ENCODE data around the gene DEPDC1. TPM values are rescaled to one million over a fixed set of nuclear protein-coding genes. Genes with fewer than 3 reads are reported as not detected.
A peak's percentile ranks its signal among the peaks of the same experiment; 100 is the strongest.

The DEPDC1 gene, protein sequence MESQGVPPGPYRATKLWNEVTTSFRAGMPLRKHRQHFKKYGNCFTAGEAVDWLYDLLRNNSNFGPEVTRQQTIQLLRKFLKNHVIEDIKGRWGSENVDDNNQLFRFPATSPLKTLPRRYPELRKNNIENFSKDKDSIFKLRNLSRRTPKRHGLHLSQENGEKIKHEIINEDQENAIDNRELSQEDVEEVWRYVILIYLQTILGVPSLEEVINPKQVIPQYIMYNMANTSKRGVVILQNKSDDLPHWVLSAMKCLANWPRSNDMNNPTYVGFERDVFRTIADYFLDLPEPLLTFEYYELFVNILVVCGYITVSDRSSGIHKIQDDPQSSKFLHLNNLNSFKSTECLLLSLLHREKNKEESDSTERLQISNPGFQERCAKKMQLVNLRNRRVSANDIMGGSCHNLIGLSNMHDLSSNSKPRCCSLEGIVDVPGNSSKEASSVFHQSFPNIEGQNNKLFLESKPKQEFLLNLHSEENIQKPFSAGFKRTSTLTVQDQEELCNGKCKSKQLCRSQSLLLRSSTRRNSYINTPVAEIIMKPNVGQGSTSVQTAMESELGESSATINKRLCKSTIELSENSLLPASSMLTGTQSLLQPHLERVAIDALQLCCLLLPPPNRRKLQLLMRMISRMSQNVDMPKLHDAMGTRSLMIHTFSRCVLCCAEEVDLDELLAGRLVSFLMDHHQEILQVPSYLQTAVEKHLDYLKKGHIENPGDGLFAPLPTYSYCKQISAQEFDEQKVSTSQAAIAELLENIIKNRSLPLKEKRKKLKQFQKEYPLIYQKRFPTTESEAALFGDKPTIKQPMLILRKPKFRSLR
- total RNA-seq (2022), result 19.9 and 20.3 TPM in 2 replicates
- percentile 73 among the genes with signal in this experiment for Bru-seq, nascent RNA
- percentile 79 among the genes with signal in this experiment for BruChase-seq, experiment 1, labeled RNA remaining after a 2-hour chase
- percentile 81 among the genes with signal in this experiment for BruChase-seq, experiment 2, labeled RNA remaining after a 6-hour chase
- long read RNA-seq, full-length matches to known transcripts, result 25 of 33 reads
- long read RNA-seq, partial matches to known transcripts, result 0 of 33 reads
- long read RNA-seq, other reads (novel, unspliced or antisense), result 8 of 33 reads

DNA sequence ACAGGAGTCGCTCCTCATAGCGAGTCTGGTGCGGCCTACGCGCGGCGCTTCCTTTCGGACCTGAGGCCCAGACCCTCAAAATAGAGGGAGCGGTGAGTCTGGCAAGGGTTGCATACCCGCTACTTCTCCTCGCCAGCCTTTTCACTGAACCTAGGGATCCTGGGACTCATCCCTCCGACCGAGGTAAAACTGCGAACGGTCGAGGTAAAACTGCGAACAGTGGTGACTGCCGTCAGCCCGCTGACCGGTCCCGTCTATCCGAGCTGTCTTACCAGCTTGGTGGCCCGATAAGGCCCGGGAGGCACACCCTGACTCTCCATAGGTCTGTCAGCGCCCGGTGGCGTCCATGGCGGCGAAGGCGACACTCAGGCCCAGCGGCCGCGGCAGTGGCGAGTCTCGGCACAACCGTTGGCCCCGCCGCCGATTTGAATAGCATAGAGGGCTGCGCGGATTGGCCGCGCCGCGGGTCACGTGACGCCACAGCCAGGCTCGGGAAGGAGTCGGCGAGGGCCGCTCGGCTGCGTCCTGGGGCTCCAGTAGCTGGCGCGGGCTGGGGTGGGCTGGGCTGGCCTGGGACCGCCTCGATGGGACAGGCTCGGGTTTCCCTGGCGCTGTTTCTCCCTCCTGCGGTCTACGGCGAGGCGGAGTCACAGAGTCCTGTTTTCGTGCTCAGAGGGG is at the start of gene DEPDC1:
DEPDC1 (minus strand) TSS at position 403 of the 678 bp plus-strand sequence; CDS start at position 320, 83 bp downstream.
- H3K27me3 ChIP-seq (replicated peaks; ENCODE audit: control insufficient read depth, insufficient read depth, low read length), result no peaks in the 10 kb centered on the region
- no peaks in the 10 kb centered on the region for H3K9me3 ChIP-seq
- TF ChIP-seq, protein P1, sequence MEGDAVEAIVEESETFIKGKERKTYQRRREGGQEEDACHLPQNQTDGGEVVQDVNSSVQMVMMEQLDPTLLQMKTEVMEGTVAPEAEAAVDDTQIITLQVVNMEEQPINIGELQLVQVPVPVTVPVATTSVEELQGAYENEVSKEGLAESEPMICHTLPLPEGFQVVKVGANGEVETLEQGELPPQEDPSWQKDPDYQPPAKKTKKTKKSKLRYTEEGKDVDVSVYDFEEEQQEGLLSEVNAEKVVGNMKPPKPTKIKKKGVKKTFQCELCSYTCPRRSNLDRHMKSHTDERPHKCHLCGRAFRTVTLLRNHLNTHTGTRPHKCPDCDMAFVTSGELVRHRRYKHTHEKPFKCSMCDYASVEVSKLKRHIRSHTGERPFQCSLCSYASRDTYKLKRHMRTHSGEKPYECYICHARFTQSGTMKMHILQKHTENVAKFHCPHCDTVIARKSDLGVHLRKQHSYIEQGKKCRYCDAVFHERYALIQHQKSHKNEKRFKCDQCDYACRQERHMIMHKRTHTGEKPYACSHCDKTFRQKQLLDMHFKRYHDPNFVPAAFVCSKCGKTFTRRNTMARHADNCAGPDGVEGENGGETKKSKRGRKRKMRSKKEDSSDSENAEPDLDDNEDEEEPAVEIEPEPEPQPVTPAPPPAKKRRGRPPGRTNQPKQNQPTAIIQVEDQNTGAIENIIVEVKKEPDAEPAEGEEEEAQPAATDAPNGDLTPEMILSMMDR (IDR thresholded peaks at IDR 0.05; ENCODE audit: insufficient read depth in 1 of 2, low read depth in 1 of 2, low read length in 1 of 2, severe bottlenecking in 1 of 2, unreplicated experiment in 1 of 2), result no peak
- intact Hi-C loops (cut with micrococcal nuclease; ENCODE audit: unreplicated experiment), result loop anchor here (1.0 kb wide), 1 partner anchor 207 kb away; no protein-coding TSS in a partner anchor
- CTCF ChIA-PET, result interaction anchor here (0.8 kb wide), 1 partner anchor 31 kb away, joined by 3 read pairs; no protein-coding TSS in a partner anchor
- peak within 1 kb of the TSS; percentile 78 for H3K27ac Mint-ChIP-seq (ENCODE audit: unreplicated experiment)
- H3K9me3 Mint-ChIP-seq (ENCODE audit: unreplicated experiment), result no peaks in the 10 kb centered on the region
- no peaks in the 10 kb centered on the region for H3K36me3 ChIP-seq (ENCODE audit: control insufficient read depth, insufficient read depth, low read length)
- peak within 1 kb of the TSS; percentile 79 for H3K4me3 Mint-ChIP-seq (ENCODE audit: unreplicated experiment)
- H3K4me1 ChIP-seq, result peaks cover 5% of the 10 kb centered on the region; the same call in 1 of the 2 replicates
- H3K4me1 Mint-ChIP-seq (ENCODE audit: low read depth, unreplicated experiment), result peaks cover 6% of the 10 kb centered on the region
- no peaks in the 10 kb centered on the region for H3K36me3 Mint-ChIP-seq (ENCODE audit: insufficient read depth, unreplicated experiment)
- POLR2A ChIA-PET, result interaction anchor here (0.6 kb wide), 1 partner anchor 1914 kb away, joined by 3 read pairs; the partner anchor contains the start of gene CTH
- TSS peak; percentile 67 for BruUV-seq (replicated peaks)
- DNase-seq, result peak; percentile 93 to 94
- no peaks in the 10 kb centered on the region for H3K27me3 Mint-ChIP-seq (ENCODE audit: insufficient read depth, unreplicated experiment)
- peak within 1 kb of the TSS; percentile 83 for H3K4me3 ChIP-seq (ENCODE audit: low read depth, low read length)

DNA sequence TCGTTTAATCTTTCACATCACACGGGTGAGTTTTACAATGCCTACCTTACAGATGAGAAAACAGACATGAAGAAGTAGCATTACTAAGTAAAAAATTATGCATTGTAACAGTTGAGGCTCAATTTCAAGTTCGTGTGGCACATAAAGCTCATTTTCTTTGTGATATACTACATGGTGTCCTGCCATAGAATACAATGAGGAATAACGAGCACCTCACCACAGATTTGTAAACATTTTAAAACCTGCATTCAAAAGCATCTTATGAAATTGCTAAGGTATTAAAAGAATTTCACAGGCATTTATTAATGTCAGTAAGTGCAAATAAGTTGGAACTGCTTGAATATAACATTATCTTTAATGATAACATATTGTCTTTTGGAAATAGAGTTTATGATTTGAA is 47.8 kb upstream of the DEPDC1 start:
- no peaks in the 10 kb centered on the region for H3K36me3 ChIP-seq (ENCODE audit: control insufficient read depth, insufficient read depth, low read length)
- Mint-ChIP-seq H3K4me3 (ENCODE audit: unreplicated experiment) (no peak overlapping the region), H3K36me3 (ENCODE audit: insufficient read depth, unreplicated experiment) (no peaks in the 10 kb centered on the region), H3K27ac (ENCODE audit: unreplicated experiment) (no peak overlapping the region), H3K4me1 (ENCODE audit: low read depth, unreplicated experiment) (no peaks in the 10 kb centered on the region), H3K27me3 (ENCODE audit: insufficient read depth, unreplicated experiment) (peaks cover 2% of the 10 kb centered on the region), H3K9me3 (ENCODE audit: unreplicated experiment) (no peaks in the 10 kb centered on the region)
- TF ChIP-seq, protein P1 (IDR thresholded peaks at IDR 0.05; ENCODE audit: insufficient read depth in 1 of 2, low read depth in 1 of 2, low read length in 1 of 2, severe bottlenecking in 1 of 2, unreplicated experiment in 1 of 2), result no peak
- H3K27me3 ChIP-seq (replicated peaks; ENCODE audit: control insufficient read depth, insufficient read depth, low read length), result no peaks in the 10 kb centered on the region
- H3K4me3 ChIP-seq (ENCODE audit: low read depth, low read length), result no peak overlapping the region
- DNase-seq, result no peak
- no TSS peak for BruUV-seq (replicated peaks)
- ChIA-PET CTCF (no interaction called here), POLR2A (no interaction called here)
- H3K9me3 ChIP-seq, result no peaks in the 10 kb centered on the region
- intact Hi-C loops (cut with micrococcal nuclease; ENCODE audit: unreplicated experiment), result no loop called here
- no peaks in the 10 kb centered on the region for H3K4me1 ChIP-seq
